H1 (cell line): Measurements from ENCODE around the gene IL10. TPM values are rescaled to one million over a fixed set of nuclear protein-coding genes. Genes with fewer than 3 reads are reported as not detected.

Source experiments
- ATF2 ChIP-seq: IDR thresholded peaks from 2 replicates; pipeline ENCODE4 v1.6.1; 2012; ENCODE audit warnings: low read length, inconsistent platforms
- BCL11A ChIP-seq, 2 experiments: IDR thresholded peaks; one replicate each; pipeline ENCODE4 v1.6.1; 2011; ENCODE audit warnings: low read depth in 2 of 2, low read length in 2 of 2, mild to moderate bottlenecking in 2 of 2
- CBX8 ChIP-seq: fragments of 300-800, 300-1000 bp; sonication (generic); IDR thresholded peaks from 2 replicates; pipeline ENCODE4 v1.7.1; 2016; ENCODE audit warnings: low read depth, low read length, borderline replicate concordance
- KDM1A ChIP-seq: fragments of 200-600, 300-600 bp; sonication (generic); IDR thresholded peaks from 2 replicates; pipeline ENCODE4 v1.7.1; 2016; ENCODE audit warnings: mild to moderate bottlenecking, low read length, borderline replicate concordance
- KDM5A ChIP-seq: fragments of 200-600 bp; IDR thresholded peaks from 2 replicates; pipeline ENCODE4 v1.7.1; 2012; ENCODE audit warnings: mild to moderate bottlenecking, low read length, inconsistent platforms, mixed read lengths
- RXRA ChIP-seq: IDR thresholded peaks from 2 replicates; pipeline ENCODE4 v1.6.1; 2011; ENCODE audit warnings: low read depth, mild to moderate bottlenecking, low read length, moderate library complexity; ENCODE audit not compliant: insufficient read depth
- polyA plus RNA-seq, 7 experiments: library from polyadenylated mRNA; depleted of rRNA in 3 of 7; stranded (reverse) in 5 of 7; unstranded in 2 of 7; fragments of >200 nt in 5 of 7; fragments of 200-250 nt in 2 of 7; gene quantifications; 1 replicate in 5 of 7; 2 replicates in 1 of 7; 4 replicates in 1 of 7; pipeline versions ENCODE4 v1.2.1 to v1.2.3, GENCODE V29; 2011 to 2013; ENCODE audit warnings: missing spikeins in 2 of 7, mixed read lengths in 2 of 7
- total RNA-seq: library from RNA; stranded (reverse); fragmentation: NEBNext Ultra II Directional; extraction: Animal tissue kit (Norgen Biotek cat#: 25700); gene quantifications from 2 replicates; pipeline ENCODE4 v1.2.1, GENCODE V29; 2021
- TF ChIP-seq, protein P1 (sequence below): fragments of 300-600 bp; sonication (generic); IDR thresholded peaks from 2 replicates; pipeline ENCODE4 v1.7.1; 2012; ENCODE audit warnings: low read length, moderate library complexity, mild to moderate bottlenecking, inconsistent platforms; ENCODE audit not compliant: insufficient replicate concordance

The IL10 gene
- total and polyA plus RNA-seq, 2 of the 8 experiments (the other 6 are each of a cell fraction or from before 2014, with no cell fraction given), result not detected

GRCh38 chr1:206774093-206774492 is 1.8 kb upstream of the IL10 start (continued):
- TF ChIP-seq, protein P1, sequence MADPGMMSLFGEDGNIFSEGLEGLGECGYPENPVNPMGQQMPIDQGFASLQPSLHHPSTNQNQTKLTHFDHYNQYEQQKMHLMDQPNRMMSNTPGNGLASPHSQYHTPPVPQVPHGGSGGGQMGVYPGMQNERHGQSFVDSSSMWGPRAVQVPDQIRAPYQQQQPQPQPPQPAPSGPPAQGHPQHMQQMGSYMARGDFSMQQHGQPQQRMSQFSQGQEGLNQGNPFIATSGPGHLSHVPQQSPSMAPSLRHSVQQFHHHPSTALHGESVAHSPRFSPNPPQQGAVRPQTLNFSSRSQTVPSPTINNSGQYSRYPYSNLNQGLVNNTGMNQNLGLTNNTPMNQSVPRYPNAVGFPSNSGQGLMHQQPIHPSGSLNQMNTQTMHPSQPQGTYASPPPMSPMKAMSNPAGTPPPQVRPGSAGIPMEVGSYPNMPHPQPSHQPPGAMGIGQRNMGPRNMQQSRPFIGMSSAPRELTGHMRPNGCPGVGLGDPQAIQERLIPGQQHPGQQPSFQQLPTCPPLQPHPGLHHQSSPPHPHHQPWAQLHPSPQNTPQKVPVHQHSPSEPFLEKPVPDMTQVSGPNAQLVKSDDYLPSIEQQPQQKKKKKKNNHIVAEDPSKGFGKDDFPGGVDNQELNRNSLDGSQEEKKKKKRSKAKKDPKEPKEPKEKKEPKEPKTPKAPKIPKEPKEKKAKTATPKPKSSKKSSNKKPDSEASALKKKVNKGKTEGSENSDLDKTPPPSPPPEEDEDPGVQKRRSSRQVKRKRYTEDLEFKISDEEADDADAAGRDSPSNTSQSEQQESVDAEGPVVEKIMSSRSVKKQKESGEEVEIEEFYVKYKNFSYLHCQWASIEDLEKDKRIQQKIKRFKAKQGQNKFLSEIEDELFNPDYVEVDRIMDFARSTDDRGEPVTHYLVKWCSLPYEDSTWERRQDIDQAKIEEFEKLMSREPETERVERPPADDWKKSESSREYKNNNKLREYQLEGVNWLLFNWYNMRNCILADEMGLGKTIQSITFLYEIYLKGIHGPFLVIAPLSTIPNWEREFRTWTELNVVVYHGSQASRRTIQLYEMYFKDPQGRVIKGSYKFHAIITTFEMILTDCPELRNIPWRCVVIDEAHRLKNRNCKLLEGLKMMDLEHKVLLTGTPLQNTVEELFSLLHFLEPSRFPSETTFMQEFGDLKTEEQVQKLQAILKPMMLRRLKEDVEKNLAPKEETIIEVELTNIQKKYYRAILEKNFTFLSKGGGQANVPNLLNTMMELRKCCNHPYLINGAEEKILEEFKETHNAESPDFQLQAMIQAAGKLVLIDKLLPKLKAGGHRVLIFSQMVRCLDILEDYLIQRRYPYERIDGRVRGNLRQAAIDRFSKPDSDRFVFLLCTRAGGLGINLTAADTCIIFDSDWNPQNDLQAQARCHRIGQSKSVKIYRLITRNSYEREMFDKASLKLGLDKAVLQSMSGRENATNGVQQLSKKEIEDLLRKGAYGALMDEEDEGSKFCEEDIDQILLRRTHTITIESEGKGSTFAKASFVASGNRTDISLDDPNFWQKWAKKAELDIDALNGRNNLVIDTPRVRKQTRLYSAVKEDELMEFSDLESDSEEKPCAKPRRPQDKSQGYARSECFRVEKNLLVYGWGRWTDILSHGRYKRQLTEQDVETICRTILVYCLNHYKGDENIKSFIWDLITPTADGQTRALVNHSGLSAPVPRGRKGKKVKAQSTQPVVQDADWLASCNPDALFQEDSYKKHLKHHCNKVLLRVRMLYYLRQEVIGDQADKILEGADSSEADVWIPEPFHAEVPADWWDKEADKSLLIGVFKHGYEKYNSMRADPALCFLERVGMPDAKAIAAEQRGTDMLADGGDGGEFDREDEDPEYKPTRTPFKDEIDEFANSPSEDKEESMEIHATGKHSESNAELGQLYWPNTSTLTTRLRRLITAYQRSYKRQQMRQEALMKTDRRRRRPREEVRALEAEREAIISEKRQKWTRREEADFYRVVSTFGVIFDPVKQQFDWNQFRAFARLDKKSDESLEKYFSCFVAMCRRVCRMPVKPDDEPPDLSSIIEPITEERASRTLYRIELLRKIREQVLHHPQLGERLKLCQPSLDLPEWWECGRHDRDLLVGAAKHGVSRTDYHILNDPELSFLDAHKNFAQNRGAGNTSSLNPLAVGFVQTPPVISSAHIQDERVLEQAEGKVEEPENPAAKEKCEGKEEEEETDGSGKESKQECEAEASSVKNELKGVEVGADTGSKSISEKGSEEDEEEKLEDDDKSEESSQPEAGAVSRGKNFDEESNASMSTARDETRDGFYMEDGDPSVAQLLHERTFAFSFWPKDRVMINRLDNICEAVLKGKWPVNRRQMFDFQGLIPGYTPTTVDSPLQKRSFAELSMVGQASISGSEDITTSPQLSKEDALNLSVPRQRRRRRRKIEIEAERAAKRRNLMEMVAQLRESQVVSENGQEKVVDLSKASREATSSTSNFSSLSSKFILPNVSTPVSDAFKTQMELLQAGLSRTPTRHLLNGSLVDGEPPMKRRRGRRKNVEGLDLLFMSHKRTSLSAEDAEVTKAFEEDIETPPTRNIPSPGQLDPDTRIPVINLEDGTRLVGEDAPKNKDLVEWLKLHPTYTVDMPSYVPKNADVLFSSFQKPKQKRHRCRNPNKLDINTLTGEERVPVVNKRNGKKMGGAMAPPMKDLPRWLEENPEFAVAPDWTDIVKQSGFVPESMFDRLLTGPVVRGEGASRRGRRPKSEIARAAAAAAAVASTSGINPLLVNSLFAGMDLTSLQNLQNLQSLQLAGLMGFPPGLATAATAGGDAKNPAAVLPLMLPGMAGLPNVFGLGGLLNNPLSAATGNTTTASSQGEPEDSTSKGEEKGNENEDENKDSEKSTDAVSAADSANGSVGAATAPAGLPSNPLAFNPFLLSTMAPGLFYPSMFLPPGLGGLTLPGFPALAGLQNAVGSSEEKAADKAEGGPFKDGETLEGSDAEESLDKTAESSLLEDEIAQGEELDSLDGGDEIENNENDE, result no peak
- TF ChIP-seq KDM5A, result no peak
- TF ChIP-seq RXRA, result no peak
- no peak for TF ChIP-seq ATF2
- TF ChIP-seq KDM1A, result no peak
- no peak for TF ChIP-seq CBX8
- TF ChIP-seq BCL11A (IDR thresholded peaks at IDR 0.05; ENCODE audit: low read depth in 2 of 2, low read length in 2 of 2), result no peak
